ENCODE measurements around the gene ACTA1.

DNA sequence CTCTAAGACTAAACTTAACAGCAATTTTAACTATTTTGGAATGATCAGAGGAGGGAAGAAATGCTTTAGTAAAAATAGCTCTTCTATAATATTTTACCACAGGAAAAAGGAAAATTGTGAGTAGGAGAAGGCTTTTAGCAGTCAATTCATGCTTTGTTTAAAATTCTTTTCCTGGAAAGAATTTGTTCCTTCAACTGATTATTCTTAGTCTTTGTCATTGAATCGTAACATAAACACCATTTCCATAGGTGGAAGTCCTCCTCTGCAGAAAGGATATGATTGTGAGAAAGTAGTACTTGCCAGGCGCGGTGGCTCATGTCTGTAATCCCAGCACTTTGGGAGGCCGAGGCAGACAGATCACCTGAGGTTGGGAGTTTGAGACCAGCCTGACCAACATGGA is 11.9 kb upstream of the ACTA1 start:
- no peak for TF ChIP-seq POLR2A (IDR thresholded peaks at IDR 0.05; ENCODE audit: extremely low read depth, insufficient read length)
- TF ChIP-seq, protein P1, sequence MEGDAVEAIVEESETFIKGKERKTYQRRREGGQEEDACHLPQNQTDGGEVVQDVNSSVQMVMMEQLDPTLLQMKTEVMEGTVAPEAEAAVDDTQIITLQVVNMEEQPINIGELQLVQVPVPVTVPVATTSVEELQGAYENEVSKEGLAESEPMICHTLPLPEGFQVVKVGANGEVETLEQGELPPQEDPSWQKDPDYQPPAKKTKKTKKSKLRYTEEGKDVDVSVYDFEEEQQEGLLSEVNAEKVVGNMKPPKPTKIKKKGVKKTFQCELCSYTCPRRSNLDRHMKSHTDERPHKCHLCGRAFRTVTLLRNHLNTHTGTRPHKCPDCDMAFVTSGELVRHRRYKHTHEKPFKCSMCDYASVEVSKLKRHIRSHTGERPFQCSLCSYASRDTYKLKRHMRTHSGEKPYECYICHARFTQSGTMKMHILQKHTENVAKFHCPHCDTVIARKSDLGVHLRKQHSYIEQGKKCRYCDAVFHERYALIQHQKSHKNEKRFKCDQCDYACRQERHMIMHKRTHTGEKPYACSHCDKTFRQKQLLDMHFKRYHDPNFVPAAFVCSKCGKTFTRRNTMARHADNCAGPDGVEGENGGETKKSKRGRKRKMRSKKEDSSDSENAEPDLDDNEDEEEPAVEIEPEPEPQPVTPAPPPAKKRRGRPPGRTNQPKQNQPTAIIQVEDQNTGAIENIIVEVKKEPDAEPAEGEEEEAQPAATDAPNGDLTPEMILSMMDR (IDR thresholded peaks at IDR 0.05; ENCODE audit: low read depth, low read length), result no peak
